HG03039 (cell line): ENCODE results near the gene SLC44A3.

Source experiments
- ATAC-seq: cut with Tn5 transposase; IDR thresholded peaks from one replicate; pipeline ENCODE4 v1.9.1; 2021; ENCODE audit warnings: mild to moderate bottlenecking, moderate library complexity; ENCODE audit not compliant: unreplicated experiment

The SLC44A3 gene

DNA sequence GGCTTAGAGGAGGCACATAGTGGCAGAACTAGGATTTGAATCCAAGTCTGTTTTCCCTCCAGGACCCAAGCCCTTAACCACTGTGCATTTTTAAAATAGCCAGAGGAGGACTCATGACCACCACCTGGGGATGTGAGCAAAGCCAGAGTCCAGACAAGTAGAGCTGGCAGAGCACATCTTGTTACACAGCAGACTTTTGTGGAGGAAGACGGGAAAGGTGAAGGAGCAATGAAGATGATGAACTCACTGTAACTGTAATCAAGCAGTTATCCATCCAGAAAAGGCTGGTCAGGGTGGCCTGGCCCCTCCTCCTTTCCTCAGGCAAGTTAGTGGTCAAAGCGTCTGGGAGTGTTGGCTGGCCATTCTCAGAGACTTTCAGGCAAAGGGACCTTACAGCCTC, 50.9 kb downstream of the SLC44A3 start:
- no peak for ATAC-seq

DNA sequence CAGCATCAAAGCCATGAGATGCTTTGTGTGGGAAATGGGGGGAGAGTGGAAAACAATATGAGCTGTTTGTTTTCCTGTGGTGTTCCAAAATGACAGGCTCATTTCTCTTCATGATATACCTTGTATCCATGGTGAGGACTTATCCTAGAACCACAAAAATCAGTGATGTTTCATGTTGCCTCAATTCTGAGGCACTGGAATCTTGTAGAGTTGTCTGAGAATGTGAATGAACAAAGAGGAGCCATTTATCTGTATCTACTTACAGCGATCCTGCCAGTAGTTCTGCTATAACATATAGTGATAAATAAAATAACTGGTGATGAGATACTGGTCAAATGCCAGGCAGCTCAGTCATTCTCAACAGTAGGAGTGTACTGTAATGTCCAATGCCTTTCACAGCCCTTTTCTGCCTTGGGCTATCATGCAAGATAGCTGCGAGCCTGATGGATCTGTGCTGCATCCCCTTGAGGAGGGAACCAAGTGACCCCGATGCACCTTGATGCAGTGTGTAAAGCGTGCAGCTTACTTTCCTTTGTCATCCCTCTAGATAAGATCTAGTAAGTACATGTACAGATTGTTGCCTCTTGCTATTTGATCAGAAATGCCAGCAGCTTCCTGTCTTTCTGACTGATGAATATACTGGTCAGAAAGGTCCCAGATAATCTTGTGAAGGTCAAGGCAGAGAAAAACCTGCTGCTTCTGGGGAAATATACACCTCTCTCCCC, 52.8 kb downstream of the SLC44A3 start:
- no peak for ATAC-seq

DNA sequence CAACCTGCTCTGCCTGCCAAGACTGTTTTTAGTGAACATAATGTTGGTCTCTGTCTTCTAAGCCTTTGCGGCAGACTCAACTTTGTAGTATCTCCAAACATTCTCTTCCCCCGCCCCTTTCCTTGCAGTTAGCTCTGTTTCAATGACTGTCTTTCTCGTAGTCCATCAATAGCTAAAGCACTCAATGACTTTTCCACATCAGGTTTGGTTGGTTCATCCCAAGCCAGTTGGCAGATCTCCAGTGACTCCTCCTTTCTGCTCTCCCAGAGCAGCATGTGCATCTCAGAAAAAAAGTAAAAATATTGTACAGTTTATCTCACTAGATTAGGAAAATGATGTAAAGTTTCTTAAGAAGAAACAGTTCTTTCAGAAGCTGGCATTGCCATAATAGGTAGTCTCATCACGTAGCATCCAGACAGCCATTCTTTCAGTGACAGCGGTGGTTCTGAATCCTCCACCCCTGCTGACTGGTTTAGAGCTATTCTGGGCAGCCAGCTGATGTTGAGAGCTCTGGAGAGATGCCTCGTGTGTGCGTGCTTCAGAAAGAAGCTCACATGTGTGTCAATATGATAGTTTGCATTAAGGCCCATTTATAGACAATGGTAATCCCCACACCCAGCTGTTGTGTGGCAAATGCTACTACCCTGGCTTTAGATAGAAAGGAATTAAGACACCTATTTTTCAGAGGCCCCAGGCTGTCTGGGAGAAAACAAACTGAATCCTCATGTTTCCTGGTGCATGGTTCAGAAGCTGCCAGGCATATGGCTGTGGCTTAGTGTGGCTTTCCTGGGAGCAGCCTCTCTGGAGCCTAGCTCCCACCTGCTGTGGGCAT, 53.6 kb downstream of the SLC44A3 start:
- ATAC-seq: peak; percentile 63

DNA sequence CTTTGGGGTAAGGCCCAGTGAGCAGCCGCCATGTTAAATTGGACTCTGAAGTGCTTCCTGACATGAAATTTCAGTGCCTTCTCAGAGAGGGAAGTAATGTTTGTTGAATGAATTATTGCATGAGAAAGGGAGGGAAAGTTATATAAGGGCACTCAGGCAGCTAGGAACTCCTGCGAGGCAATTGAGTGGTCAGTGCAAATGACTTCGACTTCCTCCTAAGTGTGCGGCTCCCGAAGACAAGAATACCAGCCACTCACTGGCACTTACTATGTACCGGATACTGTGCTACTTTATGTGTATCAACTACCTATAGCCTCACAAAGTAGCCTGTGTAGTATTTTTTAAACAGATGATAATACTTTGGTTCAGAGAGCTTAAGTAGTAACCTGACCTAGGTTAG, 54.3 kb downstream of the SLC44A3 start:
- ATAC-seq: no peak

DNA sequence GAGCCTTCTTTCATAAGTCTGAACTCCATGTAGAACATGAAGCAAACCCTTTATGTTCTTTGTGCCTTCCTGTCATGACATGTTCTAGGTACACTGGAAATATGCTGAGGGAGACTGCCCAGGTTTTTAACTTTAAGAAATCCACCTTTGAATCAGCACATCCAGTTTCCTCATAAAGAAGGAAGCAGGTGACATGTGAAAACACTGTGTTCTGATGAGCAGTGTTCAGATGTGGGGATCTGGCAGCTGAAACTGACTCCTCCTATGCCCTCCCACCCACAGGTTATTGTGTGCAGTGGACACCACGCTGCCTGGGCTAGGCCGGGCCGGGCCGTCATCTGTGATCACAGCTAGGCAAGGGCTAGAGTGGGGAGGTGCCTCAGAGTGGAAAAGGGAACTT, 55.6 kb downstream of the SLC44A3 start:
- no peak for ATAC-seq

DNA sequence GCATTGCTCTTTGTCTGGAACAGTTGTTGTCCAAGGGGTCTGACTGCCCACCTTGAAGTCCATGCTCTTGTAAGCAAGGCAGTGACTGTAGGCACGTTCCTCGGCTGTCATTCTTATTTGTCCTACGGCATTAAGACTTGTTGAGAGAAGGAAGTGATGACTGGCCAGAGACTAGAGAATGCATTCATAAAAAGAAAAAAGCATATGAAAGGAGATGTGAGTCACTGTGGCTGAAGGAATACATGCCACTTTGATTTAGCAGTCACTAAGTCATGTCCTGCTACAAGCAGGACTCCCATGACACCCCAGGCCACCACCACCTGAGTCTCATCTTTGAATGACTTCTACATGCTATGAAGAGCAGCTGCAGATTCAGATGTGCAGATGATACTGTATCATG, 56.2 kb downstream of the SLC44A3 start:
- ATAC-seq: no peak

DNA sequence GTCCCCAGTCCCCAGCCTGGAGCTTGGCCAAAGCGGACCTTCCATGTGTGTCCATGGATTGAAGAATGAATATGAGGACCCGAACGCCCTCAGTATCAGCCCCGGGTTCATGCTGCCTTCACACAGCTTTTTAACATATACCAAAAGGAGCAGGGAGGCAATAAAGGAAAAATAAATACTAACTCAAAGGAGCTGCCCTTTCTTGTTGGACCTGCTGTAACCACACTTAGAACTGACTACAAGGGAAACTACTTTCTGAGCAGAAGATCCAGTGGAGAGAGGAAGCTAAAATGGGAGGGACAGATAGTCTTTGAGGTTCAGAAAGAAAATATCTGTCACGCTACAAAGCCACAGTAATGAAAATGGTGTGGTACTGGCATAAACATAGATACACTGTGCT, 58.2 kb downstream of the SLC44A3 start:
- no peak for ATAC-seq

DNA sequence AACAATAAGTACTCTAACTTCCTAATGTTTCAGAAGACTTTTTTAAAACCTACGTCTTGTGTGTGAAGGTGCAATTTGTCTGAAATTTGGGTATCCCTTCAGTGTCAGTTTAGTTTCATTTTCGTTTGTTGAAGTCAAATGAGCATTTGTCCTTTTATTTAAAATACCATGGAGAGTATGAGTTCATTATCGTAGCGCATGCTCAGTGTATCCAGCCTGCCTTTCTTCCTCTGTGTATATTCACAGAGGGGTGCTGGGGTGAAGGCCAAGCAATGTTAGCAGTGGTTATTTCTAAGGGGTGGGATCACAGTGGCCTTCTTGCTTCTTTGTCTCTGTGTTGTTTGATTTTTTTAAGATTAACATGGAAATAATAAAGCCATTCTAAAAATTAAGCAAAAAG, 63.5 kb downstream of the SLC44A3 start:
- no peak for ATAC-seq

DNA sequence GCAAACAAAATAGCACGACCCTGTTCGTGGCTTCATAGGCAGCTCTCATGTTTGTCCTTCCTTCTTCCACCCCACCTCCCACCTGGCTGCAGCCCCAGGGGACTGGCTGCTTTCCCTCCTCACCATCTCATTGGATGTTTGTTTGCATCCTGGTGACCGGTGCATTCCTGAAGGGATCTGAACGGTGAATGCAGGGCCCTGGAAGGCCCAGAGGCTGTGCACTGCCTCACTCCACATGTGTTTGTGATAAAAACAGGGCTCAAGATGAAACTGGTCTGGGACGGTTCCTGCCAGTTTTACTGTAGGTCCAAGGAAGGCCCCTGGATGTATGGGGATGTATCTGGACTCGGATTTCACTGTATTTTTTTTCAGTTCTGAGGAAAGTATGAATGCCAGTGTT, 63.9 kb downstream of the SLC44A3 start:
- ATAC-seq: no peak

DNA sequence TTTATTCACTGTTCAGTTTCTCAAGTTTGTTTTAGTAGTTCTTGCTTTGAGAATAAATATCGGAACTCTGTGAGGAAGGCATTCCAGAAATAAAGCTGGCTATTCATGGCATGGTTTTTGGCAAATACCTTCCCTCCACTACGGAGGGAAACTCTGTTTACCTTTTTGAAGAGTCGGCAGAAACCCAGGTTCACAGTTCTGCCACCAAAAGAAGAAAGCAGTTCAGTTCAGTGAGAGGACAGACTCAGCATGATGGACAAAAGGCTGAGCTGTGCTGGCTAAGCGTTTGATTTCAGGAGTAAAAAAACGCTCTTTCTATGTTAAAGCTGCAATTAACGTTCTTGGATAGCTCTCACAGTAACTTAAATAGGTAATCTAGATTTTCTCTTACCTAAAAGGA, 64.3 kb downstream of the SLC44A3 start:
- no peak for ATAC-seq

DNA sequence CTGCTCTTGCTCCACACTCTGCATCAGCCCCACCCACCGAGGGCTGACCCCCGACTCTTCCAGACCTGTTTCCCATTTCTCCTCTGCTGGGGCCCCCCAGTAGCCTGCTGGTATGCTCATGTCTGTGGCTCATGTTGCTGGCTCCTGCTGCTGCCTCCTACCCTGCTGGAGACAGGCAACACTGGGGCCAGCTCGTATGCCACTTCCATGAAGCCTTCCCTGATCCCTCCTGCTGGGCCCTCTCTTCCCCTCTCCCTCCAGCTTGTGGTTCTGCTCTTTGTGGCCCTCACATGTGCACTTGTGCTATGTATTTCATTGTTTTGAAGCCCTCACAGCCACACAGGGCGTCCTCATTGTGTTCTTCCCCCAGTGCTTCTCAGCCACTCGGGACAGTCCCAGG, 66.2 kb downstream of the SLC44A3 start:
- ATAC-seq: no peak

DNA sequence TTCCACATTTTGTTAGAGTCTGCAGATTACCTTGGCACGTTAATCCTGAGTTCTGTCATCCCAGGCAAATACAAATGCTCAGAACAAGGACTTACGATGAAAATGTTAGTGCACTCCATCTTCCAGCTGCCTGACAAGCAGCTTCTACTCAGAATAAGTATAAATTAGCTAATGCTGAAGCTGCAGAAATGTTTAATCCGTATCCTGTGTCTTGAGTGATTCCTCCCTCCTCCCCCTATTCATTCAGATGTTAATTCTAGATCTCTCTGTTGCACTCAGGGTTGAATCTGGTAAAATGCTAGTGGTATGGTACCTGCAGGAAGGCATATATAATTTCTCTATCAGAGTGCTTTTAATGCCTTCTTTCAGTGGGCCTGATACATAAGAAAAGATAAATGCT, 66.9 kb downstream of the SLC44A3 start:
- ATAC-seq: no peak

DNA sequence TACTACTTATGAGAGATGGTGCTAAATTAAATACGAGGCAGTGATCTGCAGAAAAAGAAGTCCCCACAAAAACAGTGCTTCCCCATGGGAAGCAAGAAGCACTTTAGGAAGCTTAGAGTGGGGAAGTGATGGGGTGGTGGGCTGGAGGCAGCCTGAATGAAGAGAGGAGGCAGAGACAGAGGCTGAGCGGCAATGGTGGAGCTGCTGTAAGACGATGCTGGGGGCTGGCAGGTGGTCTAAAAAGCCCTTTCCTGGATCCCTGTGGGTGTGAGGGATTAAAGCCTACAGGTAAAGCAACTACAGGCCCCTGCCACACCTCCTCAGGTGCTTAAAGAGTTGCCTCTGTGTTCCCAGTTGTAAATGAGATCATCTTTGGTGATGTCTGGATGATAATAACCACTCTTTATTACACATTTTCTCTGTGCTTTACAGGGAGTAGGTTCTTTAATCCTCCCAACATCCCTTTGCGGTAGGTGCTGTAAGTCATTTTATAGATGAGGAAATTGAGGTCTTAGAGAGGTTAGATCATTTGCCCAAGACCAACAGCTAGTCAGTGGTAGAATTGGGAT, 67.5 kb downstream of the SLC44A3 start:
- no peak for ATAC-seq

DNA sequence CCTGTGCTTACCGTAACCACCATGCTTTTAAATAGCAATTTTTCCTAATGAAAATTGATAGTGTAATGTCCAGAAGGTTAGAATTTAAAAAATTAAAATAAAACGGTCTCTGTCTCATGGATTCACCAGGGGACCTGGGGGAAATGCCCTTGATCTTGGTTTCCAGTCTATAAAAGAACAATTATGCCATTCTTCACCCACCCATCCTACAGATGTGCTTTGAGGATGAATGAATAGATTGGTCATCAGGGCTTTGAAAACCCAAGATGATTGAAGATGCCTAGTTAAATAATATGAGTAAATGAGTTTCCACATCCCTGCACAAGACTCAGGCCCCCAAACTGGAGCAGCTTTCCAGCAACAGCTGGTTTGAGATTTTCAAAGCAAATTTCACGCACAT, 68.0 kb downstream of the SLC44A3 start:
- no peak for ATAC-seq

DNA sequence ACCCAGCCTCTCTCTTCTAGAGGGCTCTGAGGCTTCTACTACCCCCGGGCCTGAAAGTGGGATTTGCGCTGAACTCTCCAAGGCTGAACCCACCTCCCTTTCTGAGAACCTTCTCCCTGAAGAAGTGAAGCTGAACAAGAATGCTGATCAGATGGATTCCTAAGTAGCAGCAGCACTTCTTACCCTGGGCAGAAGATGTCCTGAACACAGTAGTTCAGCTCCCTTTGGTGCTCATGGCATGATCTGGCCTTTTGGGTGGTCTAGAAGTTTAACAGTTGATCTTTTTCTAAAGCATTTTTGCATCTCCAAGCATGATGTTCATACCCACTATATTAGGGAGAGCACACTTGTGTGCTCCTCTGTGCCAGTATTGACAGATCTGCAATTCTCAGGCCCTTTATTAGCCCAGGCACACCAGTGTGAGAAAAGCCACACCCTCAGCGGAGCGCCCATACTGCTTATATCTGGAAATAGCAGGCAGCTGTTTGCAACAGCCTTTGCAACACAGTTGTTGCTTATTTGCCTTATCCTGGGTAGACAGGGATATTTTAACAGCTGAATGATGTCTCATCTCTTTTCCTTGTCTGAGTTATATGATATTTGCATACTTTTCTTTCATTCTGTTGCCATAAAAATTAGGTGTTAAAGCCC, 72.6 kb downstream of the SLC44A3 start:
- ATAC-seq: no peak

DNA sequence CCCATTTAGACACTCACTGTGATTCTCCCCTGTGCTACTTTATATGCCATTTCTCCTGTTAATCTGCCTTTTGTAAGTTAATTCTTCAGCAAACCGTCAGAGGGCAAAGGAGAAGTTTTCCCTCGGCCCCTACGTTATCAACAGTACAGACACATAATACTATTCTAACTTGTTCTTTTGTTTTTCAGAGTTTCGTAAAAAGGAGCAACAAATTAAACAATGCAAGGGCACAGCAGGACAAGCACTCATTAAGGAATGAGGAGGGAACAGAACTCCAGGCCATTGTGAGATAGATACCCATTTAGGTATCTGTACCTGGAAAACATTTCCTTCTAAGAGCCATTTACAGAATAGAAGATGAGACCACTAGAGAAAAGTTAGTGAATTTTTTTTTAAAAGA, 74.5 kb downstream of the SLC44A3 start:
- no peak for ATAC-seq

DNA sequence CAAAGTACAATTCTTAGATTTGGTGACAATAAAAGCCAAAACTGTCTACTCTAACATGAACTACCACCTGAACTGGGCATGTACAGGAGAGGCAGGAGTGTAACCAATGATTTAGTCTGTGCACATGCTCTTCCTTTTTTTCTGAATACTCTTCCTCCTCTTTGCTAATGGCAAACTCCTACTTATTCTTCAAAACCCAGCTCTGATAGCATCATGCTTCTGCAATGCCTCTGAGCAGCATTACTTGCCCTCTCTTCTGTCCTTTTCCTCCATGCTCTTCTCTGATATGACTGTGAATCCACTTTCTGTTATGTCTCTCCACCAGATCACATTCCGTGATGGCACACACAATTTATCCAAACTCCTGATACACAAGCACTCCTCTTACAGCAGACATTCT, 75.4 kb downstream of the SLC44A3 start:
- no peak for ATAC-seq

DNA sequence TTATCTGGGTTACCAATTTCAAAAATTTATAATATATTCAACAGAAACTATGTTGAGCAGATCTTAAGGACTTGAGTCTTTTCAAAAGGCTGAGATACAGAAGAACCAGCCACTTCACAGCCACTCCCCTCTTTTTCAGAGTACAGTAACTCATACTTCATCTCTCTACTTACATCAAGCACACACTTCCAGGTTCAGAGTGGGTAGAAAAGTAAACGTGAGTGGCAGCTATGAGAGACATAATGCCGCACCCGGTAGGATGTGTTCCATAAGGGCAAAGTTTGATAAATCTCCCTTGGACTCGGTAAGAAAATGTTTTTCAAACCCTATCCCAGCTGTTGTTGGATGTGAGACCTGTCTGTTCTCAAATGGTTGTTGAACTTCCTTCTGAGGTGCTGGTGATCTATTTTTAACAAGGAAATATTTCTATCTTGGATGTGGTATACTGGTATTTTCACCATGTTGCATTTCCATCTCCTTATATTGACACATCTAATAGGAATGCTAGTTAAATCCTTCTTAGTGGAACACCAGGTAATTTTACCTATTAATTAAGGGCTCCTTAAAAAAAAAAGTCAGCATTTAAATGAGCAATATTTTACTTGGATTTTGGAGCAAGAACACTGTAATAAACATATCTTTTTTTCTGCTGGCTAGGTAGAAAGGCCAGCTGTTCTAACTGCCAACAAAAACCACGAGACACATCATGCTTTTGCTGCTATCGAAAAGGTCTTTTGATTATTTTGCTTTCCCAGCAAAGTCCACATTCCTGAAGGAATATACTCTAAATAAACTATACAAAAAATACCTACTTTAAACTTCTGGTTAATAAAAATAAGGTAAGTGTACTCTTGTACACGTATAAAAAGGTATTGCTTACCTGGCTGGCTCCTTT, 78.6 kb downstream of the SLC44A3 start:
- no peak for ATAC-seq

DNA sequence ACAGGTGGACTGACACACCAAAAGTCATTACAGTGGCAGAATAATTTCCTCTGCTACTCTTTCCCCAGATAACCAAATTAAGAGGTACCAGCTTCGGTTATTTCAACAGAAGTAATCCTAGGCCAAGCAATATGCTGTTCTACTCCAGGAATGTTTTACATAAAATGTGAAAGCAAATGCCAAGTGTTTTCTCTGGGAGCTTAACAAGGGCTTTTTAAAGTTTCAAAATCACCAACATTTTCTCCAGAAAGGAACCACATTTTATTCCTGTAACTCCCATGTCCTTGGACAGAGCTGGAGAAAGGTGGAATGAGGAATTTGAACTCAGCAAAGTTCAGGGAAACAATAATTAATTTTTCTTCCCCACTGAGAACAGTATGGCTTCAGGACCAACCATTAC, 79.6 kb downstream of the SLC44A3 start:
- ATAC-seq: no peak

DNA sequence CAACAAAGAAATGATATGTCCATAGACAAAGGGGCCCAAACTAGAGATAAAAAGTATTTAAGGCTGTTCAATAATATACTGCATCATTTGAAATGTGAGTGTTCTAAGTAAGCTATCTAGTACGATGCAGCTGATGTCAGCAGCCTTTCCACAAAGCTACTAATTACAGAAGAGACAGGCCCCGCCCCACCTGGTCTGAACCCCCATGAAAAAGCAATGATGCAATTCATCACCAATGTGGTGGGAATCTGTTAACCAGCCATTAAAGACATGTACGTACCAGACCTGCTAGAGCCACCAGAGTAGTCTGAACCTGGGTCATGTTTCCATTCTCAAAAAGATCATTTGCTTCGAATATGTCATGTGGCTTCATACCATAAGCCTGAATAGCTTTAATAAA, 81.7 kb downstream of the SLC44A3 start:
- ATAC-seq: no peak
